K562 (cell line): ENCODE data around the gene P2RX1. TPM values are rescaled to one million over a fixed set of nuclear protein-coding genes. Genes with fewer than 3 reads are reported as not detected.

Experiments
- ATAC-seq: fragments of 200-7000 bp; cut with Tn5 transposase; 3 replicates; pipeline ENCODE4 v1.9.1; 2020; ENCODE audit warnings: moderate library complexity
- BruUV-seq: library from RNA; stranded (reverse); fragments of 400-500 nt; replicated peaks from 2 replicates; lab custom pipeline; 2021; lab: Mats Ljungman, UMichigan
- CTCF ChIA-PET: fragments of 300-600 bp; formaldehyde crosslinking; extraction: SDS; loops from one replicate; lab custom pipeline; 2021; ENCODE audit warnings: low intra/inter-chr PET ratio; lab: Yijun Ruan, JAX
- POLR2A ChIA-PET: fragments of 300-600, 350-650 bp; sonication (Branson Sonifier 250); formaldehyde crosslinking; extraction: SDS; loops from one replicate; lab custom pipeline; 2021; ENCODE audit warnings: antibody characterized with exemption, inconsistent platforms; lab: Yijun Ruan, JAX
- DNase-seq, 4 experiments: peaks; one replicate each; pipeline versions ENCODE4 v3.0.0 to v3.0.0-alpha.2; 2011 to 2018; ENCODE audit warnings: low spot score in 3 of 4, mixed read lengths in 3 of 4; ENCODE audit errors: extremely low read depth in 1 of 4
- FAIRE-seq: peaks from 2 replicates; lab custom pipeline; 2011; peaks lifted over from hg19 to GRCh38; lab: Jason Lieb, UNC
- H2AFZ ChIP-seq: 2 replicates; pipeline ENCODE4 v1.6.0; 2011; ENCODE audit warnings: low read depth, low read length, control low read depth, inconsistent platforms
- H3K27ac ChIP-seq: fragments of 200-600 bp; 3 replicates; pipeline ENCODE4 v1.8.0; 2011; ENCODE audit warnings: low read depth, mild to moderate bottlenecking, control low read depth, inconsistent platforms, low read length, moderate library complexity, mixed read lengths; ENCODE audit errors: extremely low read depth
- H3K27me3 ChIP-seq, 2 experiments: fragments of 300-600 bp in 1 of 2; 2 replicates in 1 of 2; 3 replicates in 1 of 2; pipeline versions ENCODE4 v1.6.0 to v1.8.0; 2011; ENCODE audit warnings: inconsistent platforms in 2 of 2, low read length in 2 of 2, mild to moderate bottlenecking in 1 of 2, mixed read lengths in 1 of 2, moderate library complexity in 1 of 2; ENCODE audit not compliant: control insufficient read depth in 2 of 2, insufficient read depth in 2 of 2
- H3K36me3 ChIP-seq: fragments of 300-600 bp; 3 replicates; pipeline ENCODE4 v1.8.0; 2011; ENCODE audit warnings: mild to moderate bottlenecking, low read length, inconsistent platforms; ENCODE audit not compliant: control insufficient read depth, insufficient read depth
- H3K4me1 ChIP-seq, 2 experiments: fragments of 200-600 bp in 1 of 2; replicated peaks in 1 of 2; 2 replicates in 1 of 2; 3 replicates in 1 of 2; pipeline versions ENCODE4 v1.5.1 to v1.8.0; 2011; ENCODE audit warnings: inconsistent platforms in 2 of 2, low read length in 2 of 2, mild to moderate bottlenecking in 1 of 2, mixed read lengths in 1 of 2, moderate library complexity in 1 of 2; ENCODE audit not compliant: control insufficient read depth in 2 of 2, insufficient read depth in 2 of 2
- H3K4me2 ChIP-seq: 2 replicates; pipeline ENCODE4 v1.6.1; 2011; ENCODE audit warnings: low read length, control low read depth, inconsistent platforms, mixed read lengths; ENCODE audit not compliant: insufficient read depth
- H3K4me3 ChIP-seq: fragments of 200-600 bp; sonication (generic), shearing (Covaris generic); 2 replicates; pipeline ENCODE4 v1.5.1; 2016; ENCODE audit warnings: control low read depth, inconsistent platforms
- H3K79me2 ChIP-seq: fragments of 200-600 bp; 3 replicates; pipeline ENCODE4 v1.8.0; 2011; ENCODE audit warnings: low read length, inconsistent platforms; ENCODE audit not compliant: control insufficient read depth, insufficient read depth
- H3K9ac ChIP-seq, 2 experiments: 2 replicates each; pipeline versions ENCODE4 v1.6.0 to v1.6.1; 2011; ENCODE audit warnings: low read depth in 2 of 2, low read length in 2 of 2, control low read depth in 1 of 2, inconsistent platforms in 1 of 2, mild to moderate bottlenecking in 1 of 2, mixed read lengths in 1 of 2; ENCODE audit not compliant: insufficient read depth in 1 of 2
- H3K9me1 ChIP-seq: one replicate; pipeline ENCODE4 v1.6.0; 2011; ENCODE audit warnings: inconsistent platforms, mild to moderate bottlenecking, low read length, moderate library complexity; ENCODE audit not compliant: control insufficient read depth, insufficient read depth
- H3K9me3 ChIP-seq: replicated peaks from 2 replicates; pipeline ENCODE4 v1.5.1; 2011; ENCODE audit warnings: low read depth, low read length, inconsistent platforms; ENCODE audit not compliant: control insufficient read depth, insufficient read depth
- H4K20me1 ChIP-seq: replicated peaks from 2 replicates; pipeline ENCODE4 v1.6.1; 2011; ENCODE audit warnings: low read length, inconsistent platforms, mixed read lengths; ENCODE audit not compliant: control insufficient read depth, insufficient read depth
- ARNT ChIP-seq, 2 experiments: fragments of 450-650 bp; IDR thresholded peaks; 2 replicates each; pipeline ENCODE4 v1.6.1; 2016; ENCODE audit warnings: mild to moderate bottlenecking in 1 of 2
- E4F1 ChIP-seq: fragments of 250-450 bp; sonication (Bioruptor Pico); IDR thresholded peaks from 2 replicates; pipeline ENCODE4 v1.5.0; 2021; ENCODE audit warnings: mild to moderate bottlenecking, borderline replicate concordance
- PCBP2 ChIP-seq: fragments of 200-400 bp; formaldehyde crosslinking; IDR thresholded peaks from 2 replicates; pipeline ENCODE4 v1.6.1; 2018; ENCODE audit warnings: low read length, low read depth, mild to moderate bottlenecking, moderate library complexity; ENCODE audit not compliant: poor library complexity, severe bottlenecking
- RBFOX2 ChIP-seq: fragments of 200-400 bp; formaldehyde crosslinking; IDR thresholded peaks from 2 replicates; pipeline ENCODE4 v1.6.1; 2017; ENCODE audit warnings: low read depth, mild to moderate bottlenecking, low read length, moderate library complexity
- ZBTB33 ChIP-seq: sonication (generic); formaldehyde crosslinking; IDR thresholded peaks from 2 replicates; pipeline ENCODE4 v1.8.1; 2023; ENCODE audit warnings: mild to moderate bottlenecking, missing genetic modification reagents
- WGBS: fragments of 100-300 bp; shearing (Covaris generic); methylation state at CpG from one replicate; pipeline ENCODE4 v1.1.6; 2016; ENCODE audit warnings: low coverage, mixed read lengths; ENCODE audit not compliant: insufficient coverage; ENCODE audit errors: missing lambda C conversion rate; 5-methylcytosine and 5-hydroxymethylcytosine counted together
- in situ Hi-C: fragments of 300-500 bp; cut with MboI; formaldehyde crosslinking; loops from 4 replicates; pipeline ENCODE4 v1.15.0; 2018; ENCODE audit warnings: inconsistent platforms, mixed read lengths
- intact Hi-C: fragments of 100-400 bp; cut with micrococcal nuclease; formaldehyde crosslinking; loops from 2 replicates; pipeline ENCODE4 v1.14.2; 2022
- polyA plus RNA-seq, 8 experiments: library from polyadenylated mRNA; depleted of rRNA in 4 of 8; stranded (reverse) in 5 of 8; unstranded in 3 of 8; fragments of >200 nt; fragmentation: Nextera tagmentation in 2 of 8; fragmentation: Illumina TruSeq in 1 of 8; extraction: Ambion mirVana in 2 of 8; extraction: Trizol in 1 of 8; gene quantifications; 2 replicates each; pipeline versions ENCODE4 v1.2.1 to v1.2.3, GENCODE V29; 2011 to 2014; ENCODE audit warnings: inconsistent platforms in 1 of 8, missing spikeins in 1 of 8
- total RNA-seq, 7 experiments: library from RNA; depleted of rRNA in 6 of 7; stranded (reverse); fragments of >200 nt in 6 of 7; fragmentation: Illumina TruSeq in 2 of 7; extraction: Trizol in 2 of 7; gene quantifications; 2 replicates each; pipeline versions ENCODE4 v1.2.1 to v1.2.3, GENCODE V29; 2011 to 2021; ENCODE audit warnings: low replicate concordance in 1 of 7

P2RX1 gene
- total and polyA plus RNA-seq, 9 of the 15 experiments (the other 6 are each of a cell fraction or from before 2014, with no cell fraction given): 0.27 to 20.3 (median 10.3) TPM

GRCh38 chr17:3919123-3919624 lies 2.9 kb upstream of the P2RX1 start:
- WGBS: 72% methylated on average over 7 of the region's 22 CpGs
- no peak for FAIRE-seq
- Histone ChIP-seq H3K9me3 (no peaks in the 10 kb centered on the region), H3K36me3 (no peaks in the 10 kb centered on the region), H2AFZ (no peak overlapping the region), H3K27me3 (no peaks in the 10 kb centered on the region), H3K27ac (no peak overlapping the region), H4K20me1 (no peaks in the 10 kb centered on the region; the same call in 1 of the 2 replicates), H3K9me1 (no peaks in the 10 kb centered on the region), H3K4me3 (no peak overlapping the region), H3K79me2 (peaks cover 27% of the 10 kb centered on the region), H3K4me1 (peaks cover 28 to 56% of the 10 kb centered on the region in 2 experiments), H3K4me2 (no peak overlapping the region), H3K9ac (no peak overlapping the region)
- in situ Hi-C loops: loop anchor here (10.0 kb wide), 1 partner anchor 86 kb away; no protein-coding TSS in a partner anchor
- ChIA-PET POLR2A (interaction anchor here (1.1 kb wide), 1 partner anchor 10 kb away, joined by 4 read pairs; no protein-coding TSS in a partner anchor), CTCF (no interaction called here)
- DNase-seq: no peak
- no TSS peak for BruUV-seq
- intact Hi-C loops: no loop called here
- TF ChIP-seq RBFOX2 (peak; percentile 43; the same call in 1 of the 2 replicates), ARNT (IDR thresholded peaks at IDR 0.05) (no peak), E4F1 (CRISPR knock-in tag) (no peak), ZBTB33 (peak; percentile 74), PCBP2 (no peak)
- no peak for ATAC-seq
